Measurements from ENCODE around the gene DCC.
"Not testable (repeated sequence)": the region's sequence is repeated elsewhere in the genome, so short reads cannot be mapped to it uniquely, and the experiment has no call there.

The DCC gene

GRCh38 chr18:52348209-52348608 lies 8.2 kb downstream of the DCC start:
- DNase-seq (ENCODE audit: low spot score) = no peak

GRCh38 chr18:52349498-52349897 lies 9.5 kb downstream of the DCC start:
- no peak for DNase-seq (ENCODE audit: low spot score)

DNA sequence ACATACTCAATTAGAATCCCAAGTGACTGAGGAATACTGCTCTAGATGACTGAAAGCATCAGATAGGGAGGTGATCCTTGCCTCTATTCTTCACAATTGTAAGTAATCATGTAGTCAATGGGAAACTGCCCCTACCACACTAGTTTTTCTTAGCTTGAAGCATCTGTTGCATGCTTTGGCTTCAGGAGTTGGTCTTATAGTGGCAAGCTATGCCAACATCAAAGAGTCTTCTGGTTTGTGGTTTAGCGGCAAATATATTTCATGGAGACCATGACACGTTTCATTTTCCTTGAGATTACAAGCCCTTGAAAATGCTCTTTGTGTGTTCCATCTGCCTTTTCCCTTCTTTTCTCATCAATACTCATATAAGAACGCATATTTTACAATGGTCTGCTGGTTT lies 12.9 kb downstream of the DCC start:
- no peak for DNase-seq (ENCODE audit: low spot score)

GRCh38 chr18:52353589-52353988 lies 13.6 kb downstream of the DCC start:
- DNase-seq (ENCODE audit: low spot score) = no peak

DNA sequence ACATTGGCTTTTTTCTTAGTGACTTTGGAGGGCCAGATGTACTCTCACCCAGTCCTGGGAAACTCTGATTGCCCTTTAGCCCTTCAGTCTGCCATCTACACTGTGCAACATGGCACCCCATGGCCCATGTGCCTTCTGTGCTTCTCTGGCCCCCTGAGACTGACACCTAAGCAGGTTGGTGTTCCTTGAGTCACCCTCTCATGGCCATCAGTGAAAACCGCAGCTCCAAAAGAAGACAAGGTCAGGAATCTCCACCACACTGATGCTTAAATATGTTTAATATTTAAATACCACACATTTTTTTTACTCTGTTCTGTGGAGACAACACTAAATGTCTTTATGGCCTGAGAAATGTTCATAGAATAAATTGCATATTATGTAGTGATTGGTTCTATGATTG lies 23.9 kb downstream of the DCC start:
- DNase-seq (ENCODE audit: low spot score) = no peak

- not testable (repeated sequence) for DNase-seq (ENCODE audit: low spot score)
These were observed 26.9 kb downstream of the DCC start for GRCh38 chr18:52366851-52367250.

- no peak for DNase-seq (ENCODE audit: low spot score)
These were observed 28.2 kb downstream of the DCC start for GRCh38 chr18:52367953-52368742.

DNA sequence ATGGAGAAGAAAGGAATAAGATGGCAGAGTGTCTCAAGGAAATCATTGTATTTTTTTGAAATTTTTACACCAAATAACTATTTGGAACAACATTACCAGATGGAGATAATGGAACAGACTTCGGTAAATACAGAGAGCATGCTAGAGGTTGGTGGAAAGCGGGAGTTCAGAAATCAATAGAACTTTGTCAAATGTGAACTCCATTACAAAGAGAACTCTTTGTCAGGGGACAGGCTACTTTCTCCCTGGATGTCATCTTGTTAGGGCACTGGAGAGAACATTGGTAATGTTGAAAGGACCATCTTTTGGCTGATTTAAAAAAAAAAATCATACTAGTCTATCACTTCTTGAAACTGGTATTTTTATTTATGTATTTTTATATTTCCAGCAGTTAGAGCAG lies 30.8 kb downstream of the DCC start:
- no peak for DNase-seq (ENCODE audit: low spot score)

DNA sequence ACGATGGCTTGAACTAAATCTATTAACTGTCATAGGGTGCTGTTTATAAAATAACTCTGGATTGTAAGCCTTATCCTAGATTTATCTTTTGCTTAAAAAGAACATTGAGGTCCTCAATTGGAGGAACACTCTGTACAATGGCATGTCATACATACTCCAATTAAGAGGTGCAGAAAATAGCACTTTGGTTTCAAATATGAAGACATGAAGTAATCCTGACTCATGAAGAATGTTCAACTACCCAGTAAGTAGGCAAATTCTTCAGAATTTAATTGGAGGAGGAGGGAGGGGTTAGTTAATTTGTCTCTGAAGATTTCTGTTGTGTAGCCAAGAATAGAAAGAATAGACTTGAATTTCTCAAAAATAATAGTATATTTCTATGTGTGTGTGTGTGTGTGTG lies 36.1 kb downstream of the DCC start:
- DNase-seq (ENCODE audit: low spot score) = no peak

GRCh38 chr18:52377094-52377493 lies 37.1 kb downstream of the DCC start:
- no peak for DNase-seq (ENCODE audit: low spot score)

GRCh38 chr18:52386306-52386705 lies 46.3 kb downstream of the DCC start:
- DNase-seq (ENCODE audit: low spot score) = no peak

DNA sequence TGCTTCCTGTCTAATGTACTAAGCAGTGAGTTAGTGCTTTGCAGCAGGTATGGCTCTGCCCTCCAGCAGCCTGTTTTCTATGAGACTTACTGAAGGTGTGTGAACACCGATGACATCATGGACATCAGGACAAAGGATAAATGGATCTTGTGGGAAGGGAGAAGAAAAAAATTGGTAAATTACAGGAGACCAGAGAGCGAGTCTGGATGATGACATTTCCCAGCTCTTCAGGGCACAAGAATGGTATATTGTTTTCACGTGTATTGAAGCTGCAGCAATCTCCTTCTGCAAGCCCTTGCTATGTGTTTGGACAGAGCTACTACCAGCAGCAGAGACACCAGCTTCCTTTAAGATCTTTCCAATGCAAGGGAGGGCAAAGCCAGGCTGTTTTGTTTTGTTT lies 47.2 kb downstream of the DCC start:
- no peak for DNase-seq (ENCODE audit: low spot score)

DNA sequence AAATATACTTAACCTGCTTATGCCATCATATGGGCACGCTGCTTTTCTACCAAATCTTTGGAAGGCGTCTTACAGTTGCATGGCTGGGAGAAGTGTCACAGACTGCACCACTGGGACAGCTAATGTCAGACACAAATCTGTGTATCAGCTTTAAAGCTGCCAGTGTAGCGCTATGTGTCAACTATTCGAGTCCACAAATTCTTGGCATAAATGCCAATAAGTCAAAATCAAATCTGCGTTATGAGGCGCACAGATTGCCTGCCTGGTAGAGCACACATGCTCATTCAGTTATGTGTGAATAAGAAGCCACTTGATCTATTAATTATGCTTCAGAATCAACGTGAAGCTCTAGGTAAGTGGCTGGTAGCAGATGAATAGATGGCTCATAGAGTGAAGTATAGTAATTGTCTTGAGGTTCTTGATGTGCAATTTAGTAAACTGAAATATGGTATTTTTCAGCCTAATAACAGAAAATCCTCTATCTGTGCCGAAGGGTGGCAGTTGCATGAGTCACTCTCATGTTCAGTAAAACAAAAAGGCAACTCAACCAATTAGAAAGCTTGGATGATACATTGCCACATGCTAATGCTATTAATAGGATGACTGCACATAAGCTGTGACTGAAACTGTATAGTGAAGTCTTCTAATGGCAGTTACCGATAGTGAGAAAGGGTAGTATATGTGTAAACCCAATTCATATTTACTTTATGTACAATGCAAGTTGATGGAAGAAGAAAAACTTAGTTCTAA lies 52.0 kb downstream of the DCC start:
- no peak for DNase-seq (ENCODE audit: low spot score)

DNA sequence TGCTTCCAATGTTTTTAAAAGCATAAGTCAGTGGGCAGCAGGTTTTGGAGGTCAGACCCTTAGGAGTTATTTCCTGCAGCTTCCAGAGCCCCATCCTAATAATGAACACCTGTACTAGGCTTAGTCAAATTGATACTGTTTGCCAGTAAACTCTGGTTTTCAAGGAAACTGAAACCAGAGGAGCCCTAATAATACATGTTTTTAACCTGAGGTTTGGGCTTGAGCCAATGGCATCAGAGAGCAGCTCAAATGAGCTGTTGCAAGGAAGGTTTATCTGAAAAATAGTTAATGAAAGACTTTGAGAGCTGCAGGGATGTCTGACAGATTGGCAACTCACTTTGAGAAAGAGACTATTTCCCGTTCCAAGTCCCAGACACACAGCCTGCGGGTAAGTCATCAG lies 54.6 kb downstream of the DCC start:
- no peak for DNase-seq (ENCODE audit: low spot score)

DNA sequence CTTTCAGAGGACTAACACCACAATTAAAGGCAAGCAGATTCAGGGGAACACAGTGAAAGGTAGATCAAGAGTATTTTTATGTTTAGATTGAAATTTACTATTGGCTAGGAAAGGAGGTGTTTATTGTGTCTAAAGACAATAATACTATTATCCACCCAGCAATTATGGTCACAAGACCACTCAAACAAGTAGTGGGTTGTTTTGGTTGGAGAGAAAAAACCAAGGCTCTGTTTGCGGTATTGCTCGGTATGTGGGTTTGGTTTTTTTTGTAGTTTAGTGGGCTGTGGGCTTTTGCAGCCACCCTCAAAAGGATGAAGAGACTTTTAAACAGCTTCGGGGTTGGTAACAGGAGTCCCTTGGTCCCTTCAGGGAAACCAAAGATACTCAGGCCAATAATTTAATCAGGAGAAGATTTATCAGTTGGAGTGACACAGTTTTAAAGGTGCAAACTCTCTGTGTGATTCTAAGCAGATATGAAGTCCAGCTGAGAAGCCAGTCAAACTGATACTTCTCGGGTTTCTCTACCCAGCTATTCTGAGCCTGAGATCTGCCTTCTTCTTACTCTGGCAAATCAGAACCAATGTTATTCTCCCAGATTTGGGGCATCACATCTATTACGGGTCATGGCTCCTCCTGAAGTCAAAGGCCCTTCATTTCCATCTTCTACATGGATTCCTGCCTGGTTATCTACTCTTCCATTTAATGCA lies 55.3 kb downstream of the DCC start:
- DNase-seq (ENCODE audit: low spot score) = no peak

DNA sequence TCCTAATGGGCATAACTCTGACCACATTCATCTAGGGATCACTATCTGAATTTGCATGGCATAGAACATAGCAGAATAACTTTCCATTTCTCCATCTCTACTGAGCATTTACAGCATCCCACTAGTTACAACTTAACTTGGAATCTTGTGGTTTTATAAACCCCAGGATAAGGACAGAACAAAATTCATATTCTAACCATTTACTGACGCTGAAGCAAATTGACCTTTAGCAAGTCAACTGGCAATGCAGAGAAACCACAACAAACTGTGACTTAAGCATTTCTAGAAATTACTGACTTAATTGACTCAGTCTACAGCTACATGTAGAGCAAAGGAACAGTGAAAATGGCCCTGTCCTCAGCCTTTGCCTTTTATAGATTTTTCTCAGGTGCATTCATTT lies 61.2 kb downstream of the DCC start:
- DNase-seq (ENCODE audit: low spot score) = no peak

GRCh38 chr18:52402814-52403213 lies 62.8 kb downstream of the DCC start:
- DNase-seq (ENCODE audit: low spot score) = no peak

- DNase-seq (ENCODE audit: low spot score) = no peak
These were observed 63.5 kb downstream of the DCC start for GRCh38 chr18:52403291-52404021.

GRCh38 chr18:52408800-52409302 lies 68.9 kb downstream of the DCC start:
- DNase-seq (ENCODE audit: low spot score) = no peak

DNA sequence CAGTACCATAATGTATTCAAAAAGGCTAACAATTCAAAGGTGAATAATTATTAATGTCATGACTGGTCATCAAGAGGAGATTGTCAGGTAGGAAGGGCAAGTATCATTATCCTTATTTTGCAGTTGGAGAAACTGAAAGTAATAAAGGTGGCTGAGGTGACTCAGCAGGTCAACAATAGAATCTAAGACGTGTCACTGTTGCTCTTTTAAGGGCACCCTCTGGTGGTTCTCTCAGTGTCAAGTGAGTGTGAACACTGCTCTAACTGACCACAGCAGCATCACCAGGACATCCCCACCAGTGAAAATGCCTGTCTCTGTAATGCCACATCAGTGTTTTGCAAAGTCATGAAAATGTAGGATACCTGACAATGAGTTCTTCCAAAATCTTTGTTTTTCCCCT lies 69.7 kb downstream of the DCC start:
- DNase-seq (ENCODE audit: low spot score) = no peak

GRCh38 chr18:52415131-52415530 lies 75.1 kb downstream of the DCC start:
- DNase-seq (ENCODE audit: low spot score) = no peak

DNA sequence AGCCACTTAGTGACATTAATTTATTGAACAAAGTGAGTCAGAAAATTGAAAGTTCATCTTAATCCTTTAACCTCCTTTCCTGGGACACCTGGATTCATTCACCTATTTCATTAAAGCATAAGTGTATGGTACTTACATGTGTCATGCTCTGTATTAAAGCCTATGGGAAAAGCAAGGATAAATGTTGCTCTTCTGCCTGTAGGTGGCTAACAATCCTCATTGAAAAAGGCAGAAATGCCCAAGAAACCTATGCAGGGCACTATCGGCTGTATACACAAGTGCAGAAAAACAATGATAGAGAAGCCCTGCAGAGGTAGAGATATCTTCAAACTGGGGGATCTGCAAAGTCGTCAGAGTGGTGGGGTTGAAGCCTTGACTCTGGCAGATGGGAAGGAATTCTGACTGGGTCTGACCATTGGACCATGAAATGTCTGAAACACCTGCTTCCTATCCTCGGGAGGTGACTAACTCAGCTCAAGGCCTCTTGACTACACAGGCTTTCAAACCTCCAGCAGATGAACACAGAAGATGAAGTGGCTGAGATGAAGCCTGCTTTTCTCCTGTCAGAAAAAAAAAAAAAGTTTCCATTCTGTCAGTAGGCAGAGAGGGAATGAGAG lies 83.1 kb downstream of the DCC start:
- DNase-seq (ENCODE audit: low spot score) = no peak

Data from CD4-positive, alpha-beta T cell treated with Interleukin-6 at 100 ng/mL for 8 hours (primary cell).